IPS-18c (cell line): ENCODE data around the gene NODAL.

ENCODE experiments used
- H3K4me3 ChIP-seq: 2 replicates; pipeline ENCODE4 v1.7.0; 2013; ENCODE audit warnings: low read depth, mild to moderate bottlenecking, low read length, moderate library complexity; ENCODE audit not compliant: insufficient read depth
- H3K9me3 ChIP-seq: one replicate; pipeline ENCODE4 v1.6.1; 2013; ENCODE audit warnings: mild to moderate bottlenecking, low read length, moderate library complexity; ENCODE audit not compliant: control insufficient read depth, insufficient read depth

The NODAL gene

DNA sequence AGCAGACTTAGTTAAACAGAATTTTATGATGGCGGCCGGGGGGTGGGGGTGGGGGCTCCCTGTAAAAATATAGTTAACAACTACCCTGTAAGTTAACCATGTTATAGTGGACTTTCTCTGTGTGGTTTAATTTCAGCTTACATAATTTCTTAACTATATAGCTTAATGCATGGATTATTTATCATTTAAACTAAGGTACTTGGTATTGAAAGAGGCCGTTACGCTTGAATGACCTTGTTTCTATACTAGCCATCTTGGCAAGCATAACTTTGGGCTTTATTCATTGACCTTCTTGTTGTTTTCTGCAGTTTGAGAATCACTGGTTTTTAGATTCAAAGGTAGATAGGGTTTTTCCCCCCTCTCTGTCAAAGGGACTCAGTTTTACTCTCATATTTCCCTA, 29.1 kb downstream of the NODAL start:
- Histone ChIP-seq H3K9me3 (no peaks in the 10 kb centered on the region), H3K4me3 (no peak overlapping the region)

DNA sequence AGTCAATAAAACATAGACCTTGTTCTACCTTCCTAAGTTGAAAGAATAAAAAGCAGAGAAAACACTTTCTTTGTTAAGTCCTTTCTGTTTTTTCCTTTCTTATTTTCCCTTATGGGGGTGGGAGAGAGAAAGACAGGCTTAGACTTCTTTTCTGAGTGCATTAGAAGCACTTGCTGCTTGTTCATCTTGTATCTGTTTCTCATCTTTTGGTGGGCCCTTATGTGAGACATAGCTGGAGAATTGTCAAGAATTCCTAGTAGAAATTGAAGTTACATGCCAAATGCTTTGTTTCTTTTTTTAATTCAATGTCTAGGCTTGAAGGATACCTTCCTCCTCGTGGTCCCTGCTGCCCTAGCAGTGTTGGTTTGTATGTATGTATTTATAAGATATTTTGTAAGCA, 30.9 kb downstream of the NODAL start:
- Histone ChIP-seq H3K4me3 (no peak overlapping the region), H3K9me3 (no peaks in the 10 kb centered on the region)

DNA sequence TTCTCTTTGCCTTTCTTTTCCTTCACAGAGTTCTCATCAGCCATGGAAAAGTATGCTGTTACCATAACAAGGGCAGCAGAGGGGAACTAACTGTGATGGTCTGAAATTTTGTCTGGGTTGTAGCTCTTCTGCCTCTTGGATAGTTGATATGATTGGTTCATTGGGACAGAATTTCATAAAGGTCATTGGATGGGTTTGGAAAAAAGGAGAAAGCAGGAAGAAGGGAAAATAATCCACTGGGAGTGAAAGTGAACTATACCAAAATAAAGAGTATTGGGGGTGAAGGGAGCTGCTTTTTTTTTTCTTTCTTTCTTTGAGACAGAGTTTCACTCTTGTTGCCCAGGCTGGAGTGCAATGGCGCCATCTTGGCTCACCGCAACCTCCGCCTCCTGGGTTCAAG, 31.7 kb downstream of the NODAL start:
- no peak overlapping the region for H3K4me3 ChIP-seq
- H3K9me3 ChIP-seq, result no peaks in the 10 kb centered on the region

DNA sequence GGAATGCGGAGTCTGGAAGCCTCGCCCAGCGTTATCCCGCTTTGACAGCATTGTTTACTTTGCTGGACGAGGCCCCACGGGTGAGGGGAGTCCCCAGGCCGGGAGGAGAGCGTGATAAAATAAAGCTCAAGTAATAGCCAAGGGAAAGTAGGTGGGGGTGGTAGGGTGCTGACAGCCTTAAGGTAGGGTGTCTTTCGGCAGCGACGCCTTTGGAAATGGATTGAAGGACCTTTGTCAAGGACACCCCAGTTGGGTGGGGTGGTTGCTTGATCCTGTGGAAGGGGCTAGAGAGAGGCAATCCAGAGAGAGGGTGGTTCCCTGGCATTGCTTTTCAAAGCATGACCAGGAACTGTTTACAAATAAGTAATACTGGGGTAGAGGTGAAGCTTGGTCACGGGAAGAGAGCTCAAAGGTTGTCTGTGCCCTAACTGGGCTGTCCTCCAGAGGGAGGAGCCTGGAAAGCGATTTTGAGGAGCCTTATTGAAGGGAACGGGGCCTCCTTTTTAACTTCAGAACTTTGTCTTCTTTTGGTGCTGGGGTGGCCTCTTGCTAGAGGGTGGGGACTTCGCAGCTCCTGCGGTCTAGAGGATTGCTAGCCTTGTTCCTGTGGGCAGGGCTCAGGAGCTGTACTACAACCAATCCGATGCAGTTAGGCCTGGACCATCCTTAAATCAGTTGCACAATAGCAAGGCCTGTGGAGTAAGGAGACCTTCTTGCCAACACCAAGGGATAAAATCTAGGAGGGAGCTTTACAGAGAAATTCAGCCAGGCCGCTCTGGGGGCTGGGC, 36.2 kb downstream of the NODAL start:
- Histone ChIP-seq H3K9me3 (no peaks in the 10 kb centered on the region), H3K4me3 (peak overlapping the region; percentile 88)

DNA sequence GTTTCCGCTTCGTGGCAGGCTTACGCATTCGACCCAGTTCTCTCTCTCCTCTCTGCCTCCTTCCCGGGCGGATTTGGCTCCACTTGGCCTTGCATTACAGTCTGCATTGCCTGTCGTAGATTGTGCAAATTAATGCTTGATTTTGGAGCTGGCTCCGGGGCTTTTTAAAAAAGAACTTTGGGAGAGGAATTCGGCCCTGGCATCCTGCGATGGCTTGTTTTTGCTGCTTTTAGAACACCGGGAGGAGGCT, 36.8 kb downstream of the NODAL start:
- no peaks in the 10 kb centered on the region for H3K9me3 ChIP-seq
- H3K4me3 ChIP-seq, result peak overlapping the region; percentile 88

DNA sequence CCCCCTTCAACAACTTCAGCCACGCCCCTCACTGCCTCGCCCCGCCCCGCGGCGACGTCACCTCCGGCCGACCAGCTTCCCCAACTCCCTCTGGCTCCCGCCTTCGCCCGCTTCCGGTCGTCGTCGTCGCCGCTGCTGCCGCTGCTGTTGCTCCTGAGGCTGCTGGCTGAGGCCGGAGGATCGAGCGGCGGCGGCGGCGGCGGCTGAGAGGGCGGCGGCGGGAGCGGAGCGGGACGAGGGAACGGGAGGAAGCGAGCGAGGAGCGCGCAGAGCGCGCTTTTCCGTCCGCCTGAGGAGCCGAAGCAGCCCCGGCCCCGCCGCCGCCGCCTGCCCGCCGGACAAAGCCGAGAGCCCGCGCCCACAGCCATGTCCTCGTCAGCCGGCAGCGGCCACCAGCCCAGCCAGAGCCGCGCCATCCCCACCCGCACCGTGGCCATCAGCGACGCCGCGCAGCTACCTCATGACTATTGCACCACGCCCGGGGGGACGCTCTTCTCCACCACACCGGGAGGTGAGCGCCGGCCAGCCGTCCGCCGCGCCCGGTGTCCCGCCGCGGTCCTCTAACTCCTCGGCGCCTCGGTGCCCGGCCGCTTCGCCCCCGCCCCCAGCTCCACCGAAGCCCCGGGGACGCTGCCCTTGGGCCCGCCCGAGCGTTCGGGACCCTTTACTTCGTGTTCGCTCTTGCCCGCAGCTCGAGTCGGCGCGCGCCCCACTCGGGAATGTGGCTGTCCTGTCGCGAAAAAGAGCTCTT, 37.3 kb downstream of the NODAL start, which contains the start of gene EIF4EBP2:
TSS of gene EIF4EBP2 (plus strand) at position 110 of the 751 bp plus-strand sequence. CDS start at position 367, 257 bp downstream.
- Histone ChIP-seq H3K9me3 (no peaks in the 10 kb centered on the region), H3K4me3 (peak within 1 kb of the TSS; percentile 88)

DNA sequence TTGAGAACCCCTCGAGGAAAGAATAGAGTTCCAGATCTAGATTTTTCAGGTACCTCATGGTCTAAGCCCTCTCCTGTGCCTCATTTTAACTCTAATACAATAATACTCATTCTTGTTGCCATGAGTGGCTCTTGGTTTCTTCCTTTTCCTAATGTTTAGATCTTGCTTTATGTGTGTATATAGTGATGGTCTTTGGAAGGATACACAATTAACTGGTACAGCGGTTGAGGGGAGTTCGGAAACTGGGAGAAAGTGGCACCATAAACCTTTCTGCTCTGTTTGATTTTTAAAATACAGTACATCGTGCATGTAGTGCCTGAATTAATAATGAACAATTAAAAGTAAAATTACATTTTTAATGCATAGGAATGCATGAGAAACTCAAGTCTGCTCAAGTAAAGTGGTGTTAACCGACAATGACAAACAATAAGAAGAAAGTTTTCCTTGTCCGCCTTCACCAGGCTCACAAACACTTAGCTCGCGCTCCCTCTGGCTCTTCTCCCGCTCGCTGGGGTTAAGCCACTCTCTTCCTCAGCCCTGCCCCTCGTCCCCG, 37.9 kb downstream of the NODAL start:
- H3K4me3 ChIP-seq, result peak overlapping the region; percentile 88
- H3K9me3 ChIP-seq, result no peaks in the 10 kb centered on the region

DNA sequence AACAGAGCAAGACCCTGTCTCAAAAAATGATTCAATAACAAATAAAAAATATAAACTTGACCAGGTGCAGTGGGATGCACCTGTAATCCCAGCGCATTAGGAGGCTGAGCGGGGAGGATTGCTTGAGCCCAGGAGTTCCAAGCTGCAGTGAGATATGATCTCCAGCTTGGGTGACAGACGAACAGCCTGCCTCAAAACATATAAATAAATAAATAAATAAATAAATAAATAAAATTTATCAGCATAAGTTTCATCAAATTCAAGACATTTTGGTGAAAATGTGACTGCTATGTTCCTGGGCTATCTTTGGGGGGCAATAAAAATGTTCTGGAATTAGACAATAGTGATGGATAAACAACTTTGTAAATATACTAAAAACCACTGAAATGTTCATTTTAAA, 42.3 kb downstream of the NODAL start:
- Histone ChIP-seq H3K4me3 (no peak overlapping the region), H3K9me3 (no peaks in the 10 kb centered on the region)

DNA sequence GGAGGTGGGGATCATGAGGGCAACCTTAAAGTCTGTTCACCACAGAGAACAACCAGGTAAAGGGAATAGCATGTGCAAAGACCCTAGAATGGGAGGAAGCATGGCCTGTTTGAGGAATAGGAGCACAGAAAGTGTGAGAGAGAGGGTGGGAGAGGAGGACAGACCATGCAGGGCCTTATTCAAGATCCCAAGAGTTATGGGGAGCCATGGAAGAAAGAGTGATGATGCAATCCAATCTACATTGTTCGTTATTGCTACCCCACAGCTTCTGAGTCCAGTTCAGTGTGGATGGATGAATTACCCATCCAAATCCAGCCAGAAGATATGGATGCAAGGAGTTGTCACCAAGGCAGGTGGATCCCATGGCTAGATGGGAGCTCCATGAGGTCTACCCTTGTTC, 45.3 kb downstream of the NODAL start:
- no peaks in the 10 kb centered on the region for H3K9me3 ChIP-seq
- no peak overlapping the region for H3K4me3 ChIP-seq

DNA sequence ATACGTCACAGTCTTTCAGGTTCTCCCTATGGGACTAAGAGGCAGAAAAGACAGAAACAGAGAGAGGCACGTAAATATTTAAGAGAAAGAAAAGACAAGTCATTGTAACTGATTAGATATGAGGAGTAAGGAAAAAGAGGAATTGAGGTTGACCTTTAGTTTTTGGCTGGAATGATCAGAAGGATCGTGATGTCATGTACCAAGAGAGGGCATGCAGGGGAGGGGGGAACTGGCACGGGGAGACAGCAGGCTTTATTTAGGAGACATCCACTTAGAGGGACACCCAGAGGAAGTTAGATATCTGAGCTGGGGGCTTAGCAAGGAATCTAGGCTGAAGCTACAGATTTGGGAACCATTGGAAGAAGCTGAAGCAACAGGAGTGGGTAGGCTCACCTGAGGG, 49.8 kb downstream of the NODAL start:
- Histone ChIP-seq H3K9me3 (no peaks in the 10 kb centered on the region), H3K4me3 (no peak overlapping the region)
